NCI-H2227 treated with DMSO at 0.1 percent for 48 hours (cell line): ENCODE measurements around the gene CCR7.
A peak's percentile ranks its signal among the peaks of the same experiment; 100 is the strongest.

Experiments used
- DNase-seq: peaks from one replicate; lab custom pipeline; 2025; lab: John Stamatoyannopoulos, UW

Gene CCR7, protein sequence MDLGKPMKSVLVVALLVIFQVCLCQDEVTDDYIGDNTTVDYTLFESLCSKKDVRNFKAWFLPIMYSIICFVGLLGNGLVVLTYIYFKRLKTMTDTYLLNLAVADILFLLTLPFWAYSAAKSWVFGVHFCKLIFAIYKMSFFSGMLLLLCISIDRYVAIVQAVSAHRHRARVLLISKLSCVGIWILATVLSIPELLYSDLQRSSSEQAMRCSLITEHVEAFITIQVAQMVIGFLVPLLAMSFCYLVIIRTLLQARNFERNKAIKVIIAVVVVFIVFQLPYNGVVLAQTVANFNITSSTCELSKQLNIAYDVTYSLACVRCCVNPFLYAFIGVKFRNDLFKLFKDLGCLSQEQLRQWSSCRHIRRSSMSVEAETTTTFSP

DNA sequence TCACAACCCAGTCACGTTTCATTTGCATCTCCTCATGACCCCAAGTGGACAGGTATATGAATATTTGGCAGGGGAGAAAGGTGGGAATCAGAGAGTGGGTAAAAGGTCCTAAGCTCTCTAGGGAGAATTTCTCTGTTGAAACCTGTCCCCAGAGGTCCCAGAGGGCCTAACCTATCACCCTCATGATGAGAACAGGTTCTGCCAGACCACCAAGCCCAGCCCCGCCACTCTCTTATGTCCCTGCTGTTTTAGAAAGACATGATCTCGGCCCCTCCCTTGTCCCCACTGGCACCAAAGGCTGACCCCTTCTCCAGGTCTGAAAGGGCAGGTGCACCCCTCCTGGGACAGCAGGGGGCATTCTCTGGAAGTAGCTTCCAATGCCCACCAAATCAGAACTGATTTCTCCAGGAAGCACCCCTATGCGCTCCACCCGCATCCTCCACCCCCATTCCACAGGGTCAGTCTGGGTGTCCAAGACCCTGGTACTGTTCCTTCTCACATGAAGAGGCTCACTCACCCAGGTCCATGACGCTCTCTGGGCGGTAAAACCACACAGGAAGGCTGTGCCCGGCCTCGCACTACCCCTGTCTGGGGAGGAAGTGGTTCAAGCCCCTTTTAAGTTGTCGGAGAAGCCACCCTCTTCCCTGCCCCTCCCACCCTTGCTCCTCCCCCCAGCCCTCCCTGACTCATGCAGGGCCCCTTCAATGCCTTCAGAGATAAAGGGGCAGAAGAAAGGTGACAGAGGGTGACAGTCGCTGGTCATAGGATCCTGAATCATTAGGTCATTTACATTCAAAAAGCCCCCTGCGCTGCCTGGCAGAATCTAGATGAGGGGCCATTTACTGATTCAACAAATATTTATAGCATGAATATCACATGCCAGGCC, at the start of gene CCR7:
Gene CCR7 (minus strand): TSS at position 590 of the 886 bp plus-strand sequence. CDS start 63 bp downstream, at position 527.
- no peak for DNase-seq

DNA sequence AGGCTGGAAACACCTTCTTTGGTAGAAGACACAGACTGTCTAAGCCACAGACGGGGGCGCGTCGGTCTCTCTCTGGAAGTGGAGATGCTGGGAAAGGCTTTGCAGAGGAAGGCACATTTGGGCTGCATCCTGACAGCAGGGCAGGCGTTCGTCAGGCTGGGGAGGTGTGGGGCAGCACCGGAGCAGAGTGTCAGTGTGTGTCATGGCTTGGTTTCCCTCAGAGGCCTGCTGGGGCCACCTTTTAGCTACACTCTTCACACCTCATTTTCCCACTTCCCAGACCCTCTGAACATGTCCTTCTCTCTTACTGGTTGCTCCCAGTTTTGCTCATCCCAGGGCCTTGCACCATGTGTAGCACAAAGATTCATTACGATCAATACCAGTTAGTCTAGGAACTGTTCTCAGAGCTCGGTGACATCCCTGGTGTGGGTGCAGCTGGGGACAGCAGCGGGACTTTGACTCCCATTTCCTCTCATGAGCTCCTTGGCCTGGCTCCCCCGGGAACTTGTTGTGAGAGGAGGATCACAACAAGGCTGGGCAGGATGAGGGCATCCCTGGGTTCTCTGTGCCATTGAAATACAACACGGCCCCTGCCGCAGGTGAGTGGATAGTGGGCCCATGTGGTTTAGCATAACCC, 49.3 kb upstream of the CCR7 start:
- DNase-seq: no peak

DNA sequence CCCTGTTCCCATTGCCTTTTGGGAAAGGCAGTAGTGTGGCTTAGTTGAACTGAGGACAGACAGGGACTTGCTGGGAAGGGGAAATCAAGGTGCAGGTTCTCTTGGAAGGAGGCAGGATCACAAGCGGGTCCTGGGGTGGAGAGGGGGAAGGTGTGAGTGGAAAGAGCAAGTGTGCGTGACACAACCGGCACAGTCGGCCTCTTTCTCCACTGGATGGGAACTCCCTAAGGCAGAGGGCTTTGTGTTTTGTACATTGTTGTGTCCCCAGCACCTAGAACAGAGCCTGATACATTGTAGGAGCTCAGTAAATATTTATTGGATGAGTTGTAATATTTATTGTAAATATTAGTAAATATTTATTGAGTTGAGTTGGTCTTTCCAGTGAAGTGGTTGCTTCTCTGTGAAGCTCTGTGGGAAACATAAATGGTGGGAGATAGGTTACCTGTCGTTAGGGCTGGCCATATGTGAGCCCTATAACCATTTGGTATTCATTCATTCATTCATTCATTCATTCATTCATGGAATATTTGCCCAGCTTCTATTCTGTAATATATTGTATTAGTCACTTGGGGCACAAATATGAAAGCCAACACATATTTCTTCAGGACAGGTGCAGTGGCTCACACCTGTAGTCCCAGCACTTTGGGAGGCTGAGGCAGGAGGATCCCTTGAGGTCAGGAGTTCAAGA, 48.3 kb upstream of the CCR7 start:
- DNase-seq: no peak

DNA sequence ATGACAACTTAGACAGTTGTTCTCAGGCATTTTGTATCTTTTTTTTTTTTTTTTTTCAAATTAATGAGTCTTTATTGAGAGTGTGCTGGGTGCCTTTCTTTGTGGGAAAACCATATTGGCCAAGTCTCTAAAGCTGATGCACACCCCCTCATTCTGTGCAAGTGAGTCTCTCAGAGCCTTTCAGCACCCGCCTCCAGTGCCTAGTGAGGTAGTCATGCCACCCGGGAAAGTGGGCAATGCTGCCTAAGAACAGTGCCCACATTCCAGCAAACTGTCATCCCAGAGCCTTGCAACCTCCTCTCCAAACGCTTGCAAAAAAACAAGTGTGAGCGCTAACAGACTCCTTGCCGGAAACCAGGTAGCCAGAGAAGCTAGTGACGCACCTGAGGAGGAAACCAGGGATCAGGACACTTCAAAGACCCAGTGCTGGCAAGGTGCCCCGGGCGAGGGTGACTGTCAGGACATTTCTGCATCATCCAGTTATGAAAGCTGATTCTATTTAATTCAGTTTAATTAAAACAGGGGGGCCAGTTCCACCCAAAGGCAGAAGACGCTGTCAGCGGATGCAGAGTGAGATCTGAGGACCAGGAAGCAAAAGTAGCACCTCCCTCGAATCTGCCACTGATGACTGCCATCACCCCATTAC, 47.5 kb upstream of the CCR7 start:
- no peak for DNase-seq

DNA sequence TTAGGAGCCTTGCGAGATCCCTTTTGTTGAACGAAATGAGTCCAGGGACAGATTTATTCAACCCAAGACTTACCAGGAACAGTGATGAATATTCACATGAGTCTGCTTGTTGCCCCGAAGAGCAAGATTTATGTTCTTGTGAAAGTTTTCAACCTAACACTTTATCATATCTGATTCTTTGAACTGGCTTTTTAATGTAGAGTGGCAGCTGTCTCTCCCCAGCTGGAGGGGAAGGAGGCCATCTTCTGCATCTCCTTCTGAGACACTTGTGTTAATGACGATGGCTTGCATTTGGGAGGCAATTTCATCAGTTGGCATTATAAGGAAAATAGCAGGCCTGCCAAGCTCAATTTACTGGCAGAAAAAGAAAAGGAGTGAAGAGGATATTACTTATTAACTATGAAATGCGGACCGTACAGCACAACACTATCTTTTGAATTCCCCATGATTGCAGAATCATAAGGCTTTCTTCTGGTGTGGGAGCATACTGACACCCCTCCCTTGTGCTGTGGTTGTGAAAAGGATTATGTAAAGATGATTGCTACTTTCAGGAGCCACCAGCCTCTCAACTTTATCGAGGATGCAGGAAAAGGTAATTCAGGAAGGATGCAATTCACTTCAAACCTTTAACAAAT, 46.7 kb upstream of the CCR7 start:
- DNase-seq: peak; percentile 28

DNA sequence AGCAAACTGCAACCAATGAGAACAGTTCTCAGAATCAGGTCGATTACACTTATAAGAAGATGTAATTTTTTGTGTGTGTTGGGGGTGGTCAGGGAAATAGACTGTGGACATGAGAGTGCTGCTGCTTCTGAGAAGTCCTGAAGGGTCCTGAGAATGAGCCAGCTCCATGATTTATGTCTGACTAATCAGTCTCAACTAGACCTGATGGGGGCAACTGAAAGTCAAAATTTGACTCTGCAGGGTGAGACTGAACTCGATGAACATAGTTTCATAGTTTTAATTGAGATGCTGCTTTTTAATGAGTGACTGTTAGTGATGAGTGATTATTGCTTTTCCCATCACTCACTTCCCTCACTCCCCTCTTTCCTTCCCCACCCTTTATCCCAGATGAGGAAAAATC, 45.1 kb upstream of the CCR7 start:
- DNase-seq: no peak

DNA sequence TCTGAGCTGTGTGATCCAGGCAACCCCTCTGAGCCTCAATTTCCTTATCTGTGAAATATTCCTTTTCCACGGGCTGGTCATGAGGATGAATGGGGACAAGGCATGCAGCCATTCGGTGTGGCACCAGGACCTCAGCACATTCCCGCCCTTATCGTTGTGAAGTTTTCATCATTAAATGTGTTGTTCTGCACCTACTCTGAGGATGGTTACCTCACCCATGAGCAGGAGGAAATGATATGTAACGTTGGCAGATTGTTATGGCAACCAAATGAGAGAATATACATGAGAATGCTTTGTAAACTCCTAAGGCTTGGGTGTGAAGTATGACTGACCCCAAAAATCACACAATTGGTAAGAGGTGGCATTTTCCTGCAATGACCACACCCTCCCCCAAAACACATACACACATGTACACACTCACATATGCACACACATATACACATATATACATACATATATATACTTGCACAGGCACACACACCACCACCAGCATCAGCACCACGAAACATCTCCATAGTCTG, 42.8 kb upstream of the CCR7 start:
- DNase-seq: no peak

DNA sequence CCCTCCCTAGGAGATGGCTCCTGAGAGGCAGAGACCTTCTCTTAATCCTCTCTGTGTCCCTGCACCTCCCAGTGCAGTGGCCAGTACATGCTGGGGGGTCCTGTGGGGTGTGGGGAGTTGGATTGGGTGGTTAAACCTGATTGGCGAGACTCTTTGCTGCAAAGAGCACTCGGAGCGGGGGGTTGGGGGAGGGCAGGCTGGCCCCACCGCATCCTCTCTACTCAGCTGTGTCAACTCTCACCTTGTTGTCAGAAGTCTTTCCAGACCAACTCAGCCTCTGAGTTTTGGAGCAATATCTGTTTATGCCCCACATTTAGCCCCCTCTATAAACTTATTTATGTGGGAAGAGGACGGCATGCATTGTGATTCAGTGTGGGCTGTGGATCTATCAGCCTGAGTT, 42.4 kb upstream of the CCR7 start:
- DNase-seq: no peak

DNA sequence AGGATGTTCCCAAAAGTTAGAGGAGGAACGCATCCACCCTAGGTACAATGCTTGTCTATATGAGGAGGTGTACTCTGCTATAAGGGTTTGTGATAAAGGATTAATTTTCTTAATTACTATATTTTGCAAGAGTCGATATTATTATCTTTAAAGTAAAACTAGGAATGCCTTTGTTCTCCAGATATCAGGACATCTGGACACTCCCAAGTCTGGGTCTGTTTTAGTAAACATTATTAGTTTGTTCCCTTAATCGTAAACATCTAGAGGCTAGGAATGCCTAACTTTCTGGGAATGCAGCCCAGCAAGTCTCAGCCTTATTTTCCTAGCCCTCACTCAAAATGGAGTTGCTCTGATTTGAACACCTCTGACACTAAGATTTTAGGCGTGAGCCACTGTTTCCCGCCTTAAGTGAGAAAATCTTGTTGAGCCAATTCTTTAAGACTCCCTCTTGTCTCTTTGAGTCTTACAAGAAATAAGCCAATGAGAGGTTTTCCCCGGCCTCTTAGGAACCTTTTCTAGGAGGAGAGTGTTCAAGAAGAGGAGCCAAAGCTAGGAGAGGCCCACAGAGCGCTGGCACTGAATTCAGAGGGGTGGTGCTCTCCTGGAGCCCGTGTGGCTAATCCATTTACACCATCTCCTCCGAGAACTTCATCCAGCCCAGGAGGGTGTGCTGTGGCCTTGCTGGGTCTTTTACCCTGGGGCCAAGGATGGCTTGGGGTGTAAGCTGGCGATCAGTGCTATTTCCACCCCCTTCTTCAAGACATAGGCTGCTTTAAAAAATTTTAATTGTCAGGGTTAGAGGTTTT, 41.5 kb upstream of the CCR7 start:
- no peak for DNase-seq

DNA sequence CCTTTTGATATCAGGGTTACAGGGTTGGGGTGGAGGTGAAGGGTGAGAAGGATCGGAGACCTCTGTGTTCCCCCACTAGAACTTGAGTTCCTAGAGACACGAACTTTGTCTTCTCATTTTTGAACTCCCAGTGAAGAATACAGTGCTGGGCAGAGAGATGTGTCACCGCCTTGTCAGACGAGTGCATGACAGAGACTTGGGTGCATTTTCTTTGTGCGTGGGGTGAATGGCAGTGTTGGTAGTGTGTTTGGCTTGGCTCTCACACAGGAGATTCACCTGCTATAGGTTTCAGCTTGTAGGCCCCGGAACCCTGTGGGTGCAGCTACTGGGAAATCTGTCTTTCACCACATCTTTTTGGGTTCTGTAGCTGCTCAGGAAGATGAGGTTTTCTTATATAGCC, 40.0 kb upstream of the CCR7 start:
- DNase-seq: no peak

DNA sequence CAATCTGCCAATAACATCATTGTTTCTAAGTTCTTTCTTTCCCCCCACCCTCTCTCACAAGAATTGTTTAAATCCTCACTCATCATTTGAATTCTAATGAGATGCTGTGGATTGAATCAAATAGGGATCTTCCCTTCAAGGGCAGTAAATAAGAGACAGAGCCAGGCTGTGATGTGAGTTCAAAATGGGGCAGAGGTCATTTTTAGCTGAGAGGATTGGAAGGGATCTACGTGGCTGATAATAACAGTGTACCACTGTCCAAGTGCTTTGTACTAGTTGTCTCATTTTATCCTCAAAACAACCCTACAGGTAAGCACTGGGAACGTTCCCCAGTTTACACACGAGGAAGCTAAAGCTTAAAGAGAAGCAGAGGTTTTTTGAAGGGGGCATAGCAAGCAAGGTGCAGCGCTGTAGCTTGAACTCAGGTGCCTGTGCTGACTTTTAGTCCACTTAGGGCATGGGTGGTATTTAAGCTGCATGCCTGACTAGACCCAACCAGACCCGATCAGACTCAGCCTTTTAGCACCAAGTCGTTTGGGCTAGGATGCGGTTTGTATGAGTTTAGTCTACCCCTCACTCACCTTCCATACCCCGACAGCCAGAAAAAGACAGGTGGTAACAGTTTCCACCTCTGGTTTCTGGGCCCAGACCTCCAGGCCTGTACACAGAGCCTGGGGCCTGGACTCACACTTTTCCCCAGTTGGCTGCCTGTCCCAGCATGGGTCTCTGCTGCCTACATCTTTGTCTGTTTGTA, 39.2 kb upstream of the CCR7 start:
- no peak for DNase-seq

DNA sequence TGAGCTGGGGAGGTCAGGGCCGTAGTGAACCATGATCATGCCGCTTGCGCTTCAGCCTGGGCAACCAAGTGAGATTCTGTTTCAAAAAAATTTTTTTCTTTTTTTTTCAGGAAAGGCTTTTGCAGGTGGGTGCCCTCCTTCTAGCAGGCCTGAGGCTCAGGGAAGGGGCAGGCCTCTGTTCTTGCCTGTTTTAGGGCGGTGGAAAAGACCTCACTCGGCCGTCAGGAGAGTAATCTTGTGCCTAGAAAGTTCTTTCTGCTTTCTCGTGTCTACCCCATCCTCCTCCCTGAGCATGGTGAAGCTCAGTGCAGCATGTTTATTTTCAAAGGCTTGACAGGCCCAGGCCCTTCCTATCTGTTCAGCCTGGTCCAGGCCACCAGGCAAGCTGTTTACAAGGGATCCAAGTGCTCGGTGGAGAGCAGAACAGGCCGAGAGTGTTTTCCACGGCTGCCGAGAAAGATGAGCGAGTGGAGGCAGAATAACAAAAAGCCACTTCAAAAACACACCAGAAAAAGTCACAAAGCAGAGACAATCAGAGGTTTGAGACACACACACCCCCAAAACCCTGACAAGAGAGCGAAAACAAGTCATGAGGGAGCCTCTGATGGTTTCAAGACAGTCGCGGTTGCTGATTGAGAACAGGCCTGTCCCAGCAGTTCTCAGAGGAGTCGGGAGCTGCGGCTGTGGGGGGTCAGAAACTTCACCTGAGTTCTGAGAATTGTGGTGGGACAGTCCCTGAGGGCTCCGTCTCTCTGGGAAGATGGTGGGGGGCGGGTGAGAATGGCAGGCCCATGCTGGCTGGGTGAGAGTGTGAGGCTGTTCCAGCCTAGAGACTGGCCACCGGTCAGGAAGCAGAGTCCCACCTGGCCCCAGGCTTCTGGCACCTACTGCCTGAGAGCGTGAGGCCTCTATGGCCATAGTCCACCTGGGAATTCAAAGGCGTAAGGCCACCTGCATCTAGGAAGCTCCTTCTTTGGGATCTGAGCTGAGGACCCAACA, 37.5 kb upstream of the CCR7 start:
- no peak for DNase-seq

DNA sequence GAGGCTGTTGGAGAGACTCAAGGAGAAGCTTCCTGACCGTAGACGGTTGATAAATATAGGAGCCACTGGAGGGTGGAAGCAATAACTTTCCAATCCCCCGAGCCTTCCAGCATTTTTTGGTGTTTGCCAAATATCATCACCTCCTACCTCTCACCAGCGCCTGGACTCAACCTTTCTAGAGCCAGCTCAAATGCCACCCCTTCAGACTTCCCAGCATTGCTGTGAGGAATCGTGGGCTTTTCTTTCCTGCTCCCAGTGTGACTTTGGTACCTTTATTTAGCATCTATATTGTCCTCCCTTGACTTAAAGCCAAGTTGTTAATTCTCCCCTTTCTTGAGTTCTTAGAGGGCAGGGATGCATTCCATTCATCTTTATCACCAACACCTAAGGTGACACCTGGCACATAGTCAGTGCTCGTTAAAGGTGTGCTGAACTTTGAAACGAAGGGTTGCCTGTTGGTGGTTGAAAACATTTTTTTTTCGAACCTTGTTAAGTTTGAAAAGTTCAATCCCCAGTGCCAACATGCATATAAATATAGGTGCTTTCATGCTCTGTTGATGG, 35.3 kb upstream of the CCR7 start:
- DNase-seq: no peak

DNA sequence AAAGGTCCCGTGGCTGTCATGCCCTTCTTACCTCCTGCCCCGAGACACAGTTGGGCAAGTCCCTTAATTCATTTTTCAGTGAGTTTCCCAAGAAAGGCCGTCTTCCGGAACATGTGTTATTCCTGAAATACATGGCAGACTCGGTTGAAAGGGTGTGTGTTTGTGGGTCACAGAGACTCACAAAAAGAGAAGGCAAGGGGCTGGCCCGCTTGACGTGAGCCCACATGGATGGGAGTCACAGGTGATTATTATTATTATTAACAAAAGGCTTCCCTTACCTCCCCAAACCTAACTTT, 34.1 kb upstream of the CCR7 start:
- DNase-seq: no peak

DNA sequence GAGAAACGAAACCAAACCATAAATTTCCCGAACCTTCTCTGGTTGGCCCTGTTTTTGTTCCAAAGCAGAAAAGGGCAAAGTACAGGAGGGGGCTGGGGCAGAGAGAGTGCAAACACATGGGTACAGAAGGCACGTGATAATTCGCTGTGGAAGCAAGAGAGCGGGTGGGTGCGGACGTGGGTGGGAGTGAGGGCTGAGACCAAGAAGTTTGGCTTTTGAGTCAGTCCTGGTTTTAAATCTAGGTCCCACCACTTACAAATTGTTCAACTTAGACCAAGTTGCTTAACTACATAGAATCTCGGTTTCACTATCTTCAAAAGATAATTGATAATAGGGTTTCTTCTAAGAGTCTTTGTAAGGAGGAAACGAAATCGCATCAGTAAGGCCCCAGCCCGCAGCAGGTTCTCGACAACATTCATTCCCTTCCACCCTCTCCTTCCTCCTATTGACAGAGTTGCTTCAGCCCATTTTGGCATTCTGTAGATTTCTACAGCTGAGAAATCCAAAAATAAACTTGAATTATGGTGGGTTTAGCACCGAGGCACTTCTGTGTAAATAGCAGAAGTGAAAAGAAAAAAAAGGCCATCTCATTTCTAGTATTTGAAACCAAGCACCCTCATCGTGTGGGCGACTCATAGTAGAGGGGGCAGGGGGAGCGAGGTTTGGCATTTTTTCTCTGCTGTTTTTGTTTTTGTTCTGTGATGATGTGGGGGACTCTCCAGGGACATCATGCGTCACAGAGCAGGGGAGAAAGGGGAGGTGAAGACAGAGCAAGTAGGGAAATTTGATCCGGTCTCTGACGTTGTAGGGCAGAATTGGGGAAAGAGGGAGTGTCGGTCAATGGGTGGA, 33.6 kb upstream of the CCR7 start:
- DNase-seq: no peak

DNA sequence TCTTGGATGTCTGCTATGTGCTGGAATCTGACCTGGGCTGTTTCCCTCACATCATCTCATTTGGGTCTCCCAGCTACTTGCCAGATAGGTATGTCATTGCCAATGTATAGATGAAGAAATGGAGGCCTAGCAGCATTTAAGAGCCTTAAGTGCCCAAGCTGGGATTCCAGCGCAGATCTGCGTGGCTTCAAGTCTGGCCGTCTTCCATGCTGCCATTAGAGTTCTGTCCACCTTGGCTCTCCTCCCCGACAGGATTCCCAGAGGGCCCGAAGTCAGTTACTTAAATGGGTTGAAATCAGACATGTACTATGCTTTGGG, 33.0 kb upstream of the CCR7 start:
- DNase-seq: no peak
